ENCODE results near the gene ZNF202.

DNA sequence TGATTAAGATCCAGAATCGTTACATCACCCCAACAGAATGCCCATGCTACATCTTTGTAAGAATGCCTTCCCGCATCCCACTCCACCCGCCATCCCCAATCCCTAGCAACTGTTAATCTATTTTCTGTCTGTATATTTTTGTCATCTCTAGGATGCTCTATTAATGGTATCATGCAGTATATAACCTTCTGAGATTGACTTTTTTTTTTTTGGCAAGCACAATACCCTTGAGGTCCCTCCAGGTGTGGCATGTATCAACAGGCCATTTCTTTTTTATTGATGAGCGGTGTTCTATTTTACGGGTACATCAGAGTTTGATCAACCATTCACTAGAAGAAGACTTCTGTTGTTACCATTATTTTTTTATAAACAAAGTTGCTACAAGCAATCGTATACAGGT lies 56.9 kb downstream of the ZNF202 start:
- TF ChIP-seq POLR2AphosphoS5 (IDR thresholded peaks at IDR 0.05): no peak
- TF ChIP-seq POLR2A (IDR thresholded peaks at IDR 0.05): no peak
- no peak for TF ChIP-seq CTCF (IDR thresholded peaks at IDR 0.05 in 8 of 11, conservative IDR thresholded peaks at IDR 0.05 in 3 of 11)
